ENCODE measurements around the gene MIGA1. TPM values are rescaled to one million over a fixed set of nuclear protein-coding genes. Genes with fewer than 3 reads are reported as not detected.
"Not testable (repeated sequence)": the region's sequence is repeated elsewhere in the genome, so short reads cannot be mapped to it uniquely, and the experiment has no call there.

The MIGA1 gene
- total RNA-seq, 3 donors from 2014 or later = 6.4 to 8.2 (median 6.8) TPM

GRCh38 chr1:77776007-77776700 is 3.3 kb upstream of the MIGA1 start:
- Mint-ChIP-seq H3K36me3 (ENCODE audit: insufficient read depth) (no peaks in the 10 kb centered on the region), H3K9me3 (no peaks in the 10 kb centered on the region), H3K27me3 (ENCODE audit: low read depth) (no peaks in the 10 kb centered on the region), H3K4me3 (no peak overlapping the region), H3K4me1 (ENCODE audit: low read depth) (peaks cover 21% of the 10 kb centered on the region)
- no peak for ATAC-seq
- no peak for DNase-seq

DNA sequence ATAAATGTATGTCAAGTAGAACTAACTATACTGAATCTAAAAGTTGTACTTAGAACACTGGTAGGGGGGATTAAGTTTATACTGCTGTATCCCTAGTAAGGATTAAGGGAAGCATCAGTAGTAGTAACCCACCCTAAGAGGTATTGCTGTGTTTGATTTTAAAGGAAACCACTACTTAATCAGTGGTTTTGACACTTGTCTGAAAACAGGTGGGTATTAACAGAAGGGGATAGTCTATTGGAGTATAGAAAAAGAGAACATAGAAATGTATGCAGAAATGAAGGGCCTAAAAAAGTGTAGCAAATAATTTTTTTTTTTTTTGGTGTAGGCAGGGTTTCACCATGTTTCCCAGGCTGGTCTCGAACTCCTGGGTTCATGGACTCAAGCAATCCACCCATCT is 2.2 kb downstream of the MIGA1 start:
- peaks cover 40% of the 10 kb centered on the region for H3K4me1 Mint-ChIP-seq (ENCODE audit: low read depth)
- DNase-seq (no peak), ATAC-seq (no peak)
- H3K9me3 Mint-ChIP-seq = peaks cover 4% of the 10 kb centered on the region
- H3K27me3 Mint-ChIP-seq (ENCODE audit: low read depth) = no peaks in the 10 kb centered on the region
- H3K4me3 Mint-ChIP-seq = no peak overlapping the region
- peaks cover 23% of the 10 kb centered on the region for H3K36me3 Mint-ChIP-seq (ENCODE audit: insufficient read depth)

DNA sequence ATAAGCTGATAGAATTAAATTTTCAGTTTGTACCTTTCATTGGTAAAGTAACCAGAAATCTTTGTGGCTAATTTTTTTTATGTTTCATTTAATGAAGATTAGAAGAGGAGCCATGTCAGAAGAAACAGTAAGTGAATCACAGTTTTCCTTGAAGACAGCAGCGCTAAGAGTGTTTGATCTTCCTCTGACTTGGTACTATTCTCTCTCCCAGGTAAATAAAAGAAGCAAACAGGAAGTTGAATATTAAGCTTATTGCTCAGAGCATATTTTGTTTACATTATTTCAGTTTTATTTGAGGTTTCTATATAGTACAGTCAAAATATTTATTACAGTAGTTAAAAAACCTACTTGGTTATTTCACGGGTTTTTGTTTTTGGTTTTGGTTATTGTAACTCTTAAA is 3.7 kb downstream of the MIGA1 start:
- DNase-seq (no peak), ATAC-seq (no peak)
- peaks cover 32% of the 10 kb centered on the region for H3K36me3 Mint-ChIP-seq (ENCODE audit: insufficient read depth)
- peaks cover 40% of the 10 kb centered on the region for H3K4me1 Mint-ChIP-seq (ENCODE audit: low read depth)
- no peak overlapping the region for H3K4me3 Mint-ChIP-seq
- H3K27me3 Mint-ChIP-seq (ENCODE audit: low read depth) = no peaks in the 10 kb centered on the region
- H3K9me3 Mint-ChIP-seq = peaks cover 6% of the 10 kb centered on the region

DNA sequence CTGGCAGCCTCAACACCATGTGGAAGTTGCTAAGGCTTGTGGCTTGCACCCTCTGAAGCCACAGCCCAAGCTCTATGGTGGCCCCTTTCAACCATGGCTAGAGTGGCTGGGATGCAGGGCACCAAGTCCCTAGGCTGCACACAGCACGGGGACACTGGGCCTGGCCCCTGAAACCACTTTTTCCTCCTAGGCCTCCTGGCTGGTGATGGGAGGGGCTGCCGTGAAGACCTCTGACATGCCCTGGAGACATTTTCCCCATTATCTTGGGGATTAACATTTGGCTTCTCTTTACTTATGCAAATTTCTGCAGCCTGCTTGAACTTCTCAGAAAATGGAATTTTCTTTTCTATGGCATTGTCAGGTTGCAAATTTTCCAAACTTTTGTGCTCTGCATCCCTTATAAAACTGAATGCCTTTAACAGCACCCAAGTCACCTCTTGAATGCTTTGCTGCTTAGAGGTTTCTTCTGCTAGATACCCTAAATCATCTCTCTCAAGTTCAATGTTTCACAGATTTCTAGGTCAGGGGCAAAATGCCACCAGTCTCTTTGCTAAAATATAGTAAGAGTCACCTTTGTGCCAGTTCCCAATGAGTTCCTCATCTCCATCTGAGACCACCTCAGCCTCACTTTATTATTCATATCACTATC is 6.8 kb downstream of the MIGA1 start:
- DNase-seq; ATAC-seq; H3K9me3 Mint-ChIP-seq; H3K27me3 Mint-ChIP-seq (ENCODE audit: low read depth); H3K4me3 Mint-ChIP-seq: not testable (repeated sequence)
- Mint-ChIP-seq H3K36me3 (ENCODE audit: insufficient read depth) (peaks cover 44% of the 10 kb centered on the region), H3K4me1 (ENCODE audit: low read depth) (peaks cover 20% of the 10 kb centered on the region)

DNA sequence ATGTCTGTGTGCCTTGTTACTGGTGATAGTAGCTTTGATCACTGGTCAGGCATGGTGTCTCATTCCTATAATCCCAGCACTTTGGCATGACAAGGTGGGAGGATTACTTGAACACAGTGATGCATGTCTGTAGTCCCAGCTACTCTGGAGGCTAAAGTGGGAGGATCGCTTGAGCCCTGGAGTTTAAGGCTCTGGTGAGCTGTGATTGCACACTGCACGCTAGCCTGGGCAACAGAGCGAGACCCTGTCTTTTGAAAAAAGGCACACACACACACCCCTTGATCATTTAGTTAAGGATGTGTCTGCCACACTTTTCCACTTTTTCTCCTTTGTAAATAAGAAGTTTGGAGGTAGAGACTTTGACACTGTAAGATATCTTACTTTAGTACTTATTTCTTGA is 15.1 kb downstream of the MIGA1 start:
- ATAC-seq = no peak
- H3K4me3 Mint-ChIP-seq = no peak overlapping the region

GRCh38 chr1:77796695-77797405 is 17.4 kb downstream of the MIGA1 start:
- no peak overlapping the region for H3K4me3 Mint-ChIP-seq
- ATAC-seq = no peak
- H3K27me3 Mint-ChIP-seq (ENCODE audit: low read depth) = no peaks in the 10 kb centered on the region
- DNase-seq = no peak
- H3K4me1 Mint-ChIP-seq (ENCODE audit: low read depth) = peaks cover 12% of the 10 kb centered on the region
- H3K9me3 Mint-ChIP-seq = no peaks in the 10 kb centered on the region
- H3K36me3 Mint-ChIP-seq (ENCODE audit: insufficient read depth) = peaks cover 29% of the 10 kb centered on the region

More for the DNA sequence above, 15.1 kb downstream of the MIGA1 start:
- Mint-ChIP-seq H3K36me3 (ENCODE audit: insufficient read depth) (peaks cover 28% of the 10 kb centered on the region), H3K27me3 (ENCODE audit: low read depth) (no peaks in the 10 kb centered on the region), H3K9me3 (no peaks in the 10 kb centered on the region), H3K4me1 (ENCODE audit: low read depth) (peaks cover 7% of the 10 kb centered on the region)
- DNase-seq = no peak

DNA sequence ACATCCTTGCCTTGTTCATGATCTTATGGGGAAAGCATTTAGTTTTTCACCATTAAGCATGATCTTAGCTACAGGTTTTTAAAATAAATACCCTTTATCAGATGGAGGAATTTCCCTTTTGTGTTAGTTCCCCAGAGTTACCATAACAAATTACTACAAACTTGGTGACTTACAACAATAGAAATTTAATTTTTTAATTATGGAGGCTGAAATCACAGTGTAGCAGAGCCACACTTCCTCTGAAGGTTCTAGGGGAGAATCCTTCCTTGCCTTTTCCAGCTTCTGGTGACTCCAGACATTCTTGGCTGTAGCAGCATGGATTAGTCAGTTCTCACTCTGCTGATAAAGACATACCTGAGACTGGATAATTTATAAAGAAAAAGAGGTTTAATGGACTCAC is 18.5 kb downstream of the MIGA1 start:
- DNase-seq = no peak
- ATAC-seq = no peak
- Mint-ChIP-seq H3K36me3 (ENCODE audit: insufficient read depth) (peaks cover 29% of the 10 kb centered on the region), H3K4me1 (ENCODE audit: low read depth) (peaks cover 7% of the 10 kb centered on the region), H3K9me3 (no peaks in the 10 kb centered on the region), H3K4me3 (no peak overlapping the region), H3K27me3 (ENCODE audit: low read depth) (no peaks in the 10 kb centered on the region)

GRCh38 chr1:77802026-77802425 is 22.6 kb downstream of the MIGA1 start:
- no peaks in the 10 kb centered on the region for H3K9me3 Mint-ChIP-seq
- H3K4me3 Mint-ChIP-seq = no peak overlapping the region
- DNase-seq = no peak
- peaks cover 6% of the 10 kb centered on the region for H3K4me1 Mint-ChIP-seq (ENCODE audit: low read depth)
- H3K27me3 Mint-ChIP-seq (ENCODE audit: low read depth) = no peaks in the 10 kb centered on the region
- peaks cover 31% of the 10 kb centered on the region for H3K36me3 Mint-ChIP-seq (ENCODE audit: insufficient read depth)
- no peak for ATAC-seq

GRCh38 chr1:77803371-77803770 is 23.9 kb downstream of the MIGA1 start:
- no peaks in the 10 kb centered on the region for H3K9me3 Mint-ChIP-seq
- no peak for ATAC-seq
- H3K4me3 Mint-ChIP-seq = no peak overlapping the region
- peaks cover 6% of the 10 kb centered on the region for H3K4me1 Mint-ChIP-seq (ENCODE audit: low read depth)
- DNase-seq = no peak
- no peaks in the 10 kb centered on the region for H3K27me3 Mint-ChIP-seq (ENCODE audit: low read depth)
- peaks cover 28% of the 10 kb centered on the region for H3K36me3 Mint-ChIP-seq (ENCODE audit: insufficient read depth)

DNA sequence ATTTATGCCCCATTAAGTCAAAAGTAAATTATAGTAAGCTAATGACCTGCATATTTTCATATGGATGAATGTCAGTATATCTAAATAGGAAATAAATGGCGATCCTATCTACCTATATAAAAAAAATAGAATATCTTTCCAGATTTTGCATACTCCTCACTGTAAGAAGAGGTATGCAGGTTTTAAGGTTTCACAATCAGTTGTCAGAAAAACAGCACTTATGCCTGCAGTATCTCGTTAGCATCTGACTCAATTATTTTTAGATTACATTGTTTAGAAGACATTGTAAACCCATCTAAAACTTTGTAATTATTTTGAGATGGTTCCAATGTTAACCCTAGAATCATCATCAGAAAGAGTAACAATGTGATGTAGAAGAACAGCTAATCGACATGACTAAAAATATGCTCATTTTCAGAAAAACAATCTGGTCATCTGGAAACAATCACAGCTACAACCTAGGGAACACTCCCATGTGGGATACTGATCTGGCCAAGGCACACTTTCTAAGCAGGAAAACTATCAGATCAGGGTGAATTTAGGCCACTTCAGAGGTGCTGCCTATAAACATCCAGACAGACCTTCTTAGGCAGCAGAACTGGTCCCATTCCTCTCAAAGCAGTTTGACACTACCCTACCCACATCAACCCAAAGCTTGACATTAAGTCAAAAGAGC is 30.5 kb downstream of the MIGA1 start:
- peaks cover 31% of the 10 kb centered on the region for H3K36me3 Mint-ChIP-seq (ENCODE audit: insufficient read depth)
- not testable (repeated sequence) for H3K4me1 Mint-ChIP-seq (ENCODE audit: low read depth); H3K4me3 Mint-ChIP-seq; DNase-seq; H3K9me3 Mint-ChIP-seq; H3K27me3 Mint-ChIP-seq (ENCODE audit: low read depth); ATAC-seq

DNA sequence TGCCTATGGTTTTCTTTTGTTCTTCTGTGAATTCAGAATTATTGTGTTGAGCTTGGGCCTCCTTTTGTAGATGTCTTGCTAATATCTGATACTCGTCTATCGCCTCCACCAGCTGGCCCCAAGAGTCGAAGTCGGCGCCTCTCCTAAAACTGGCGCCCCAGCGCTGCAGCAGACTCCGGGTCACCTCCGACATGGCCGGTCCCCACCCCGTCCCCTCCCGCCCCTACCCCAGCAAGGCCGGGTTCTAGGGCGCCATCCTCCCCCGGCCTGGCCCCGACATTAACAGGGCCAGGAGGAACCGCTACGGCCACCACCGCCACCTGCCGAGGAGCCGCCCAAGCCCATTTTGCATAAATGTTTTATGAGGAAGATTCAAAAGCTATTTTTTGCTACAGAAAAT is 32.1 kb downstream of the MIGA1 start:
- H3K9me3 Mint-ChIP-seq; H3K27me3 Mint-ChIP-seq (ENCODE audit: low read depth); H3K4me3 Mint-ChIP-seq; H3K4me1 Mint-ChIP-seq (ENCODE audit: low read depth); DNase-seq: not testable (repeated sequence)
- peaks cover 32% of the 10 kb centered on the region for H3K36me3 Mint-ChIP-seq (ENCODE audit: insufficient read depth)
- ATAC-seq = peak in 1 of 2 donors; percentile 35

- H3K27me3 Mint-ChIP-seq (ENCODE audit: low read depth) = no peaks in the 10 kb centered on the region
- no peaks in the 10 kb centered on the region for H3K4me1 Mint-ChIP-seq (ENCODE audit: low read depth)
- H3K9me3 Mint-ChIP-seq = no peaks in the 10 kb centered on the region
- ATAC-seq (no peak), DNase-seq (no peak)
- no peak overlapping the region for H3K4me3 Mint-ChIP-seq
- peaks cover 44% of the 10 kb centered on the region for H3K36me3 Mint-ChIP-seq (ENCODE audit: insufficient read depth)
Measured at GRCh38 chr1:77817368-77818209, 38.1 kb downstream of the MIGA1 start.

- Mint-ChIP-seq H3K4me3 (no peak overlapping the region), H3K4me1 (ENCODE audit: low read depth) (no peaks in the 10 kb centered on the region), H3K9me3 (no peaks in the 10 kb centered on the region), H3K36me3 (ENCODE audit: insufficient read depth) (peaks cover 37% of the 10 kb centered on the region), H3K27me3 (ENCODE audit: low read depth) (no peaks in the 10 kb centered on the region)
- DNase-seq (no peak), ATAC-seq (no peak)
Measured at GRCh38 chr1:77820121-77820520, 40.7 kb downstream of the MIGA1 start.

DNA sequence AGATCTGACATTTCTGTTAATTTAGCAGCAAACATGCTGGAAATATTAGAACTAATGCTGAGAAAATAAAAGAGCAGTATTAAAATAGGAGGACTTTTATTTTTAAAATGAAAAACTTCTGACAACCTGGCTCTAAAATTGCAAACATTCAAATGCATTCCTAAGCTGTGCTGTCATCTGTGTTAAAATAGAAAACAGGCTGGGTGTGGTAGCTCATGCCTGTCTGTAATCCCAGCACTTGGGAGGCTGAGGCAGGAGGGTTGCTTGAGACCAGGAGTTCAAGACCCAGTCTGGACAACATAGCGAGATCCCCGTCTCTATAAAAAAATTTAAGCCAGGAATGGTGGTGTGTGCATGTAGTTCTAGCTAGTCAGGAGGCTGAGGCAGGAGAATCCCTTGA is 44.6 kb downstream of the MIGA1 start:
- DNase-seq = no peak
- H3K9me3 Mint-ChIP-seq = no peaks in the 10 kb centered on the region
- no peaks in the 10 kb centered on the region for H3K27me3 Mint-ChIP-seq (ENCODE audit: low read depth)
- peaks cover 27% of the 10 kb centered on the region for H3K36me3 Mint-ChIP-seq (ENCODE audit: insufficient read depth)
- no peak for ATAC-seq
- H3K4me1 Mint-ChIP-seq (ENCODE audit: low read depth) = no peaks in the 10 kb centered on the region
- no peak overlapping the region for H3K4me3 Mint-ChIP-seq

Measured in activated T-cell treated with anti-CD3 and anti-CD28 coated beads, Interleukin-2, amount 50 U/mL, for 4 hours (primary cell).